GM12878 (cell line): Measurements from ENCODE around the gene VSIG10L. TPM values are rescaled to one million over a fixed set of nuclear protein-coding genes. Genes with fewer than 3 reads are reported as not detected.

Source experiments
- ATAC-seq: fragments of 200-7000 bp; cut with Tn5 transposase; 3 replicates; pipeline ENCODE4 v1.9.1; 2020; ENCODE audit warnings: mild to moderate bottlenecking, moderate library complexity
- BruUV-seq: library from RNA; stranded (reverse); fragments of 400-500 nt; replicated peaks from 2 replicates; lab custom pipeline; 2021; lab: Mats Ljungman, UMichigan
- CTCF ChIA-PET: fragments of 300-600 bp; sonication (Branson Sonifier 250); formaldehyde crosslinking; extraction: SDS; loops from one replicate; lab custom pipeline; 2021; ENCODE audit warnings: inconsistent platforms; lab: Yijun Ruan, JAX
- POLR2A ChIA-PET: fragments of 350-600 bp; formaldehyde crosslinking; extraction: SDS; loops from one replicate; lab custom pipeline; 2021; ENCODE audit warnings: inconsistent platforms; lab: Charles Lee
- RAD21 ChIA-PET: fragments of 300-600 bp; sonication (Branson Sonifier 250); formaldehyde crosslinking; loops from one replicate; lab custom pipeline; 2023; ENCODE audit warnings: antibody characterized with exemption; ENCODE audit not compliant: unreplicated experiment; lab: Charles Lee
- SMC1A ChIA-PET: fragments of 300-600 bp; sonication (Branson Sonifier 250); formaldehyde crosslinking; loops from one replicate; lab custom pipeline; 2023; ENCODE audit not compliant: unreplicated experiment, uncharacterized antibody; lab: Charles Lee
- DNase-seq: peaks from one replicate; pipeline ENCODE4 v3.0.0-alpha.2; 2011; ENCODE audit warnings: low read depth, low spot score
- FAIRE-seq: peaks from 3 replicates; lab custom pipeline; 2011; peaks lifted over from hg19 to GRCh38; lab: Jason Lieb, UNC
- H2AFZ ChIP-seq: 2 replicates; pipeline ENCODE4 v1.6.0; 2011; ENCODE audit warnings: low read depth, low read length, control low read depth; ENCODE audit not compliant: control insufficient read depth
- H3K27ac ChIP-seq: 2 replicates; pipeline ENCODE4 v1.5.1; 2011; ENCODE audit warnings: control low read depth; ENCODE audit not compliant: control insufficient read depth, insufficient read depth
- H3K27me3 ChIP-seq, 2 experiments: replicated peaks in 1 of 2; 2 replicates each; pipeline versions ENCODE4 v1.6.0 to v1.6.1; 2011; ENCODE audit warnings: low read length in 1 of 2; ENCODE audit not compliant: control insufficient read depth in 2 of 2, insufficient read depth in 2 of 2
- H3K36me3 ChIP-seq, 2 experiments: 2 replicates each; pipeline ENCODE4 v1.5.1; 2011; ENCODE audit warnings: low read length in 1 of 2; ENCODE audit not compliant: control insufficient read depth in 2 of 2, insufficient read depth in 2 of 2
- H3K4me1 ChIP-seq: 2 replicates; pipeline ENCODE4 v1.6.1; 2011; ENCODE audit warnings: mild to moderate bottlenecking, low read length, moderate library complexity, mixed read lengths; ENCODE audit not compliant: control insufficient read depth, insufficient read depth
- H3K4me2 ChIP-seq: 2 replicates; pipeline ENCODE4 v1.6.0; 2011; ENCODE audit warnings: control low read depth; ENCODE audit not compliant: control insufficient read depth, insufficient read depth
- H3K4me3 ChIP-seq: fragments of 200-600 bp; sonication (generic); 2 replicates; pipeline ENCODE4 v1.5.1; 2016
- H3K79me2 ChIP-seq: 2 replicates; pipeline ENCODE4 v1.6.0; 2011; ENCODE audit warnings: low read length; ENCODE audit not compliant: control insufficient read depth, insufficient read depth
- H3K9ac ChIP-seq: 2 replicates; pipeline ENCODE4 v1.8.0; 2011; ENCODE audit warnings: low read length, control low read depth, mixed read lengths; ENCODE audit not compliant: control insufficient read depth, insufficient read depth
- H3K9me3 ChIP-seq: replicated peaks from 3 replicates; pipeline ENCODE4 v1.5.1; 2011; ENCODE audit warnings: mild to moderate bottlenecking, low read length; ENCODE audit not compliant: control insufficient read depth, insufficient read depth
- H4K20me1 ChIP-seq: 2 replicates; pipeline ENCODE4 v1.6.0; 2011; ENCODE audit not compliant: control insufficient read depth, insufficient read depth
- BACH1 ChIP-seq: fragments of 450-650 bp; IDR thresholded peaks from 2 replicates; pipeline ENCODE4 v1.6.1; 2017; ENCODE audit warnings: mild to moderate bottlenecking, borderline replicate concordance
- CHD1 ChIP-seq: IDR thresholded peaks from 2 replicates; pipeline ENCODE4 v1.6.1; 2012; ENCODE audit warnings: low read depth, low read length, improper control_type of control experiment
- DPF2 ChIP-seq: fragments of 450-650 bp; IDR thresholded peaks from 2 replicates; pipeline ENCODE4 v1.6.1; 2017; ENCODE audit warnings: mild to moderate bottlenecking
- GABPA ChIP-seq: IDR thresholded peaks from 2 replicates; pipeline ENCODE4 v1.6.1; 2014; ENCODE audit warnings: antibody characterized with exemption, low read depth, mild to moderate bottlenecking, inconsistent platforms
- HDAC6 ChIP-seq: fragments of 200-600 bp; sonication (generic); IDR thresholded peaks from one replicate; pipeline ENCODE4 v1.8.0; 2017; ENCODE audit warnings: antibody characterized with exemption; ENCODE audit not compliant: unreplicated experiment
- NFXL1 ChIP-seq: fragments of 450-650 bp; IDR thresholded peaks from 2 replicates; pipeline ENCODE4 v1.6.1; 2017; ENCODE audit warnings: antibody characterized with exemption, mild to moderate bottlenecking, borderline replicate concordance
- NR2C1 ChIP-seq: fragments of 450-650 bp; IDR thresholded peaks from 2 replicates; pipeline ENCODE4 v1.6.1; 2017; ENCODE audit warnings: antibody characterized with exemption, mild to moderate bottlenecking, moderate library complexity
- SP1 ChIP-seq: IDR thresholded peaks from one replicate; pipeline ENCODE4 v1.6.1; 2011; ENCODE audit warnings: low read depth, low read length
- SUZ12 ChIP-seq: fragments of 200-600 bp; sonication (generic); IDR thresholded peaks from one replicate; pipeline ENCODE4 v1.6.1; 2018; ENCODE audit warnings: antibody characterized with exemption, mild to moderate bottlenecking; ENCODE audit not compliant: unreplicated experiment
- WGBS: methylation state at CpG from one replicate; pipeline ENCODE4 v1.1.6; 2016; ENCODE audit warnings: low lambda C conversion rate; ENCODE audit not compliant: insufficient replicate concordance, insufficient coverage; ENCODE audit errors: missing lambda C conversion rate; 5-methylcytosine and 5-hydroxymethylcytosine counted together
- in situ Hi-C: fragments of 300-500 bp; cut with MboI; formaldehyde crosslinking; loops from 9 replicates; pipeline ENCODE4 v1.14.3; 2018; ENCODE audit warnings: mixed read lengths
- intact Hi-C: fragments of 100-400 bp; cut with micrococcal nuclease; formaldehyde crosslinking; loops from one replicate; pipeline ENCODE4 v1.14.2; 2022; ENCODE audit not compliant: unreplicated experiment
- polyA plus RNA-seq, 11 experiments: library from polyadenylated mRNA; depleted of rRNA in 4 of 11; unstranded in 6 of 11; stranded (reverse) in 5 of 11; fragments of >200 nt; fragmentation: Nextera tagmentation in 4 of 11; fragmentation: Illumina TruSeq in 1 of 11; extraction: Ambion mirVana in 4 of 11; extraction: Trizol in 1 of 11; gene quantifications; 1 replicate in 1 of 11; 2 replicates in 10 of 11; pipeline versions ENCODE4 v1.2.1 to v1.2.3, GENCODE V29; 2011 to 2016; ENCODE audit warnings: inconsistent platforms in 2 of 11, missing spikeins in 2 of 11, low read depth in 1 of 11
- total RNA-seq, 4 experiments: library from RNA; depleted of rRNA in 3 of 4; stranded (reverse); fragments of >200 nt in 3 of 4; fragmentation: Illumina TruSeq in 1 of 4; extraction: Trizol in 1 of 4; gene quantifications; 2 replicates each; pipeline versions ENCODE4 v1.2.1 to v1.2.3, GENCODE V29; 2013 to 2021
- TF ChIP-seq, protein P1 (sequence below): fragments of 450-650 bp; formaldehyde crosslinking; IDR thresholded peaks from 2 replicates; pipeline ENCODE4 v1.5.0; 2022; ENCODE audit warnings: mild to moderate bottlenecking, missing genetic modification characterization

Gene VSIG10L
- total and polyA plus RNA-seq, 10 of the 15 experiments (the other 5 are each of a cell fraction or from before 2014, with no cell fraction given), result 0.09 to 0.93 (median 0.49) TPM

GRCh38 chr19:51330366-51330765 is 11.6 kb downstream of the VSIG10L start:
- 66% methylated on average over 4 of the region's 4 CpGs for WGBS

More at GRCh38 chr19:51330366-51330765, 11.6 kb downstream of the VSIG10L start:
- no peak for ATAC-seq
- no TSS peak for BruUV-seq
- Histone ChIP-seq H4K20me1 (no peaks in the 10 kb centered on the region), H3K9ac (no peak overlapping the region), H3K4me2 (no peak overlapping the region), H3K36me3 (no peaks in the 10 kb centered on the region), H3K27me3 (no peaks in the 10 kb centered on the region), H3K4me3 (no peak overlapping the region), H3K27ac (no peak overlapping the region), H3K9me3 (no peaks in the 10 kb centered on the region; the same call in 2 of the 3 replicates), H3K4me1 (no peaks in the 10 kb centered on the region), H3K79me2 (no peaks in the 10 kb centered on the region), H2AFZ (no peak overlapping the region)
- ChIA-PET RAD21 (no interaction called here), SMC1A (no interaction called here), POLR2A (no interaction called here), CTCF (no interaction called here)
- intact Hi-C loops (loop anchor here (10.0 kb wide), 1 partner anchor 324 kb away; no protein-coding TSS in a partner anchor), in situ Hi-C loops (no loop called here)
- DNase-seq, result no peak
- TF ChIP-seq SUZ12, result no peak
- TF ChIP-seq BACH1, result no peak
- no peak for TF ChIP-seq NFXL1
- TF ChIP-seq, protein P1, sequence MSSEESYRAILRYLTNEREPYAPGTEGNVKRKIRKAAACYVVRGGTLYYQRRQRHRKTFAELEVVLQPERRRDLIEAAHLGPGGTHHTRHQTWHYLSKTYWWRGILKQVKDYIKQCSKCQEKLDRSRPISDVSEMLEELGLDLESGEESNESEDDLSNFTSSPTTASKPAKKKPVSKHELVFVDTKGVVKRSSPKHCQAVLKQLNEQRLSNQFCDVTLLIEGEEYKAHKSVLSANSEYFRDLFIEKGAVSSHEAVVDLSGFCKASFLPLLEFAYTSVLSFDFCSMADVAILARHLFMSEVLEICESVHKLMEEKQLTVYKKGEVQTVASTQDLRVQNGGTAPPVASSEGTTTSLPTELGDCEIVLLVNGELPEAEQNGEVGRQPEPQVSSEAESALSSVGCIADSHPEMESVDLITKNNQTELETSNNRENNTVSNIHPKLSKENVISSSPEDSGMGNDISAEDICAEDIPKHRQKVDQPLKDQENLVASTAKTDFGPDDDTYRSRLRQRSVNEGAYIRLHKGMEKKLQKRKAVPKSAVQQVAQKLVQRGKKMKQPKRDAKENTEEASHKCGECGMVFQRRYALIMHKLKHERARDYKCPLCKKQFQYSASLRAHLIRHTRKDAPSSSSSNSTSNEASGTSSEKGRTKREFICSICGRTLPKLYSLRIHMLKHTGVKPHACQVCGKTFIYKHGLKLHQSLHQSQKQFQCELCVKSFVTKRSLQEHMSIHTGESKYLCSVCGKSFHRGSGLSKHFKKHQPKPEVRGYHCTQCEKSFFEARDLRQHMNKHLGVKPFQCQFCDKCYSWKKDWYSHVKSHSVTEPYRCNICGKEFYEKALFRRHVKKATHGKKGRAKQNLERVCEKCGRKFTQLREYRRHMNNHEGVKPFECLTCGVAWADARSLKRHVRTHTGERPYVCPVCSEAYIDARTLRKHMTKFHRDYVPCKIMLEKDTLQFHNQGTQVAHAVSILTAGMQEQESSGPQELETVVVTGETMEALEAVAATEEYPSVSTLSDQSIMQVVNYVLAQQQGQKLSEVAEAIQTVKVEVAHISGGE (CRISPR knock-in tag), result no peak
- no peak for TF ChIP-seq SP1
- TF ChIP-seq HDAC6, result no peak
- no peak for TF ChIP-seq CHD1
- no peak for TF ChIP-seq DPF2
- no peak for TF ChIP-seq NR2C1
- no peak for TF ChIP-seq GABPA
- no peak for FAIRE-seq
